Measurements from ENCODE around the gene SLFNL1. TPM values are rescaled to one million over a fixed set of nuclear protein-coding genes. Genes with fewer than 3 reads are reported as not detected.

The SLFNL1 gene
- total RNA-seq, 1 experiment from 2014 or later = 0.11 TPM

GRCh38 chr1:41019353-41019745 is 2.2 kb downstream of the SLFNL1 start:
- Histone ChIP-seq H4K20me1 (ENCODE audit: control insufficient read depth, insufficient read depth, insufficient read length) (no peaks in the 10 kb centered on the region), H3K27ac (ENCODE audit: insufficient read length, low read depth, low read length) (no peak overlapping the region)
- H3K4me3 Mint-ChIP-seq = no peak overlapping the region

More at GRCh38 chr1:41019353-41019745, 2.2 kb downstream of the SLFNL1 start:
- no peak overlapping the region for H2BK20ac ChIP-seq (ENCODE audit: low read depth, low read length, poor library complexity, severe bottlenecking)
- no peak overlapping the region for H3K14ac ChIP-seq (ENCODE audit: insufficient read depth, low read length)
- H3K18ac ChIP-seq (ENCODE audit: insufficient read length, low read depth, low read length) = no peak overlapping the region
- H3K4me2 ChIP-seq (ENCODE audit: insufficient read depth, insufficient read length, low read length) = no peak overlapping the region
- H3T11ph ChIP-seq (ENCODE audit: low read length) = no peak overlapping the region
- H3K9me3 Mint-ChIP-seq = no peaks in the 10 kb centered on the region
- no peaks in the 10 kb centered on the region for H3K79me2 ChIP-seq (ENCODE audit: insufficient read depth, low read length)
- H3K56ac ChIP-seq (ENCODE audit: insufficient read length, low read depth, low read length) = no peak overlapping the region
- TF ChIP-seq, protein P1, sequence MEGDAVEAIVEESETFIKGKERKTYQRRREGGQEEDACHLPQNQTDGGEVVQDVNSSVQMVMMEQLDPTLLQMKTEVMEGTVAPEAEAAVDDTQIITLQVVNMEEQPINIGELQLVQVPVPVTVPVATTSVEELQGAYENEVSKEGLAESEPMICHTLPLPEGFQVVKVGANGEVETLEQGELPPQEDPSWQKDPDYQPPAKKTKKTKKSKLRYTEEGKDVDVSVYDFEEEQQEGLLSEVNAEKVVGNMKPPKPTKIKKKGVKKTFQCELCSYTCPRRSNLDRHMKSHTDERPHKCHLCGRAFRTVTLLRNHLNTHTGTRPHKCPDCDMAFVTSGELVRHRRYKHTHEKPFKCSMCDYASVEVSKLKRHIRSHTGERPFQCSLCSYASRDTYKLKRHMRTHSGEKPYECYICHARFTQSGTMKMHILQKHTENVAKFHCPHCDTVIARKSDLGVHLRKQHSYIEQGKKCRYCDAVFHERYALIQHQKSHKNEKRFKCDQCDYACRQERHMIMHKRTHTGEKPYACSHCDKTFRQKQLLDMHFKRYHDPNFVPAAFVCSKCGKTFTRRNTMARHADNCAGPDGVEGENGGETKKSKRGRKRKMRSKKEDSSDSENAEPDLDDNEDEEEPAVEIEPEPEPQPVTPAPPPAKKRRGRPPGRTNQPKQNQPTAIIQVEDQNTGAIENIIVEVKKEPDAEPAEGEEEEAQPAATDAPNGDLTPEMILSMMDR (conservative IDR thresholded peaks at IDR 0.05) = no peak
- H4K91ac ChIP-seq (ENCODE audit: insufficient read length, low read depth, low read length) = no peak overlapping the region
- H3K9me3 ChIP-seq (ENCODE audit: control insufficient read depth, low read depth, low read length) = no peaks in the 10 kb centered on the region
- no peak overlapping the region for H2BK120ac ChIP-seq (ENCODE audit: low read depth, low read length, poor library complexity, severe bottlenecking)
- no peaks in the 10 kb centered on the region for H3K27me3 ChIP-seq (ENCODE audit: insufficient read depth, low read length)
- H3K36me3 Mint-ChIP-seq (ENCODE audit: insufficient read depth in 1 of 3, low read depth in 3 of 3) = peaks cover 10 to 45% (median 42%) of the 10 kb centered on the region in 3 experiments; a peak in 6 of 7 replicates
- H2BK12ac ChIP-seq (ENCODE audit: insufficient read length, low read depth, low read length) = no peak overlapping the region
- WGBS (ENCODE audit: extremely low coverage, insufficient read length, low lambda C conversion rate) = no CpG with 5 or more reads among the region's 2 CpGs
- no peak overlapping the region for H3K9ac ChIP-seq (ENCODE audit: extremely low read depth, insufficient read length, low read length)
- no peak overlapping the region for H2AFZ ChIP-seq (ENCODE audit: low read length)
- no peak overlapping the region for H2BK15ac ChIP-seq (ENCODE audit: low read depth, low read length)
- H3K4me1 Mint-ChIP-seq = peaks cover 8 to 11% of the 10 kb centered on the region in 2 experiments
- H3K79me1 ChIP-seq (ENCODE audit: insufficient read depth, low read depth, low read length, poor library complexity, severe bottlenecking) = no peaks in the 10 kb centered on the region
- no peaks in the 10 kb centered on the region for H3K4me1 ChIP-seq (ENCODE audit: insufficient read depth, low read length)
- peaks cover 17% of the 10 kb centered on the region for H3K27me3 Mint-ChIP-seq (ENCODE audit: low read depth)
- H4K5ac ChIP-seq (ENCODE audit: insufficient read length, low read depth, low read length) = no peak overlapping the region
- no peak overlapping the region for H2BK5ac ChIP-seq (ENCODE audit: insufficient read length, low read length)
- no peaks in the 10 kb centered on the region for H3K23me2 ChIP-seq (ENCODE audit: insufficient read length, low read depth, low read length, poor library complexity, severe bottlenecking)
- H3K27ac Mint-ChIP-seq = peak overlapping the region in 1 of 3 experiments; percentile 29; a peak in 2 of 7 replicates
- H3K23ac ChIP-seq (ENCODE audit: insufficient read length, low read depth, low read length) = no peak overlapping the region
- H3K4ac ChIP-seq (ENCODE audit: low read depth, low read length) = no peak overlapping the region
- no peak for DNase-seq
- no peak overlapping the region for H4K8ac ChIP-seq (replicated peaks; ENCODE audit: insufficient read length, low read depth, low read length)
- no peak overlapping the region for H2AK5ac ChIP-seq (ENCODE audit: insufficient read length, low read length)

Data from H9 (cell line).